AG04450 (cell line): Measurements from ENCODE around the gene ADAM19. TPM values are rescaled to one million over a fixed set of nuclear protein-coding genes. Genes with fewer than 3 reads are reported as not detected.

ENCODE experiments used
- CTCF ChIA-PET: fragments of 300-600, 350-600 bp; formaldehyde crosslinking; extraction: SDS; loops from one replicate; lab custom pipeline; 2022; ENCODE audit warnings: antibody characterized with exemption, inconsistent platforms; lab: Charles Lee
- POLR2A ChIA-PET: fragments of 350-600 bp; formaldehyde crosslinking; extraction: SDS; loops from one replicate; lab custom pipeline; 2021; ENCODE audit warnings: antibody characterized with exemption, inconsistent platforms; lab: Yijun Ruan, JAX
- DNase-seq: peaks from one replicate; pipeline ENCODE4 v3.0.0-alpha.2; 2011; ENCODE audit warnings: low read depth, low spot score
- H3K27ac ChIP-seq: one replicate; pipeline ENCODE4 v1.5.1; 2012; ENCODE audit warnings: low read depth, low read length, control low read depth
- H3K27me3 ChIP-seq: one replicate; pipeline ENCODE4 v1.6.0; 2012; ENCODE audit warnings: low read length; ENCODE audit not compliant: control insufficient read depth, insufficient read depth
- H3K4me3 ChIP-seq: 2 replicates; pipeline ENCODE4 v1.5.1; 2011; ENCODE audit warnings: mild to moderate bottlenecking, low read depth, low read length, control low read depth
- H3K9me3 ChIP-seq: 2 replicates; pipeline ENCODE4 v1.5.1; 2012; ENCODE audit warnings: low read length; ENCODE audit not compliant: control insufficient read depth, insufficient read depth
- polyA plus RNA-seq: library from polyadenylated mRNA; depleted of rRNA; stranded (reverse); fragments of >200 nt; gene quantifications from 2 replicates; pipeline ENCODE4 v1.2.3, GENCODE V29; 2011
- TF ChIP-seq, protein P1 (sequence below): IDR thresholded peaks from 2 replicates; pipeline ENCODE4 v1.5.1; 2011; ENCODE audit warnings: low read depth, low read length, control low read depth, inconsistent platforms

The ADAM19 gene
- polyA plus RNA-seq, 1 experiment: 44.7 TPM

DNA sequence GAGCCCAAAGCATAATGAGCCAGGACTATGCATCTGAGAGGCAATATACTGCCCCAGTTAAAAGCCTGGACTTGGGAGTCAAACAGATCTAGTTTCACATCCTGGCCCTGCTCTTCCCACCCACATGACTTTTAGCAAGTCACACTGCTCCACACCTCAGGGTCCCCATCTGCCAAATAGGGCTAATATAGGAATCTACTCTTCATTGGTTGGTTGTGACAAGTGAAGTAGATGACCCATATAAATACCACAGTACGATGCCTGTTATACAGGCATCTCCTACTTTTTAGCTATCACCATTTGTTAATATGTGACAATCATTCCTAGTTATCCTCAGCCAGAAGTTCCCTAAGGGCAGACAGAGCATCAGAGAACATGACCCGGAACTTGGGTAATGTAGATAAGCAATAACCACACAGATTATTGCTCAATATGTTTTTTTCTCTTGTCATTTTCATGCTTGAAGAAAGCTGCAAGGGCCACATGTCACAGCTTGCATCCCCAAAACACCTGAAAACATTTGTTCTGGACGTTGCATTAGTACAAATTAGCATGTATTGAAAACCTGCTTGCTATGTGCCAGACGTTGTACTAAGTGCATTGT, 20.4 kb downstream of the ADAM19 start:
- H3K27me3 ChIP-seq: no peaks in the 10 kb centered on the region
- CTCF ChIA-PET: interaction anchor here (1.2 to 1.4 kb wide), 2 partner anchors 44 to 163 kb away, joined by 3 to 4 read pairs; no protein-coding TSS in a partner anchor
- TF ChIP-seq, protein P1, sequence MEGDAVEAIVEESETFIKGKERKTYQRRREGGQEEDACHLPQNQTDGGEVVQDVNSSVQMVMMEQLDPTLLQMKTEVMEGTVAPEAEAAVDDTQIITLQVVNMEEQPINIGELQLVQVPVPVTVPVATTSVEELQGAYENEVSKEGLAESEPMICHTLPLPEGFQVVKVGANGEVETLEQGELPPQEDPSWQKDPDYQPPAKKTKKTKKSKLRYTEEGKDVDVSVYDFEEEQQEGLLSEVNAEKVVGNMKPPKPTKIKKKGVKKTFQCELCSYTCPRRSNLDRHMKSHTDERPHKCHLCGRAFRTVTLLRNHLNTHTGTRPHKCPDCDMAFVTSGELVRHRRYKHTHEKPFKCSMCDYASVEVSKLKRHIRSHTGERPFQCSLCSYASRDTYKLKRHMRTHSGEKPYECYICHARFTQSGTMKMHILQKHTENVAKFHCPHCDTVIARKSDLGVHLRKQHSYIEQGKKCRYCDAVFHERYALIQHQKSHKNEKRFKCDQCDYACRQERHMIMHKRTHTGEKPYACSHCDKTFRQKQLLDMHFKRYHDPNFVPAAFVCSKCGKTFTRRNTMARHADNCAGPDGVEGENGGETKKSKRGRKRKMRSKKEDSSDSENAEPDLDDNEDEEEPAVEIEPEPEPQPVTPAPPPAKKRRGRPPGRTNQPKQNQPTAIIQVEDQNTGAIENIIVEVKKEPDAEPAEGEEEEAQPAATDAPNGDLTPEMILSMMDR: no peak
- POLR2A ChIA-PET: interaction anchor here (0.7 kb wide), 1 partner anchor 15 kb away, joined by 11 read pairs; no protein-coding TSS in a partner anchor
- H3K4me3 ChIP-seq: no peak overlapping the region
- no peaks in the 10 kb centered on the region for H3K9me3 ChIP-seq
- H3K27ac ChIP-seq: no peak overlapping the region
- no peak for DNase-seq

DNA sequence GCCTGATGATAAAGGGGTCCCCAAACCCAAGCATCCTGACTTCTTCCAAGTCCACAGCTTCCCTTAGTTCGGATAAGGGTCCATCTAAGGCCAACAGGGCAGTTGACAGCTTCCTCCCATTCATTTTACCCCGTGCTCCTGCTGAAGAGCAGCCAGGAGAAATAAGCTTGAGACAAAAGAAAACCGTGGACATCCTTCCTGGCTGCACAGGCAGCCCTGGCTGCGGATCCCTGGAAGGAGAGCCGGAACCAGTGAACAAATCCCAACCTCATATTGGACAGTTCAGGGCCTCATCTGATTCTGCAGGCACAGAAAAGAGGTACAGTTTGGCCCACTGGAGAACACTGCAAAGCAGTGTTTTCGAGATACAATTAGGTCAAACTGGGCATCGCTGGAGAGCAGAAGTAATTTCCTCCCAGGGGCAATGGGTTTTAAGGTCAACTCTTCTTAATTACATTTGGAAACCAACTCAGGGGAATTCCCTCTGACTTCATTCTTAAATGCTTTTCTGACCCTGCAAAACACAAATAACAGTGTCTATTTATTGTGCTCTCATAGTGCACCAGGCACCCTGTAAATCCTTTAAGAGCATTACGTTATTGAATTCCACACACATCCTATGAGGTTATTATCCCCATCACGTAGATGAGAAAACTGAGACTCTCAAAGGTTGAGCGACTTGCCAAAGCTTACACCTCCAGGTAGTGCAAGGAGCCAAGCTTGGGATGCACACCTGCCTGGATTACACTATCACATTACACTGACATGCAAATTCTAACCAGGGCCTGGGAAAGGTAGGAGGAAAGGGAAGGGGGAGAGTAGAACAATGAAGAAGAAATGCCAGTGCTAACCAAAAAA, 21.2 kb downstream of the ADAM19 start:
- Histone ChIP-seq H3K27me3 (no peaks in the 10 kb centered on the region), H3K9me3 (no peaks in the 10 kb centered on the region), H3K4me3 (no peak overlapping the region), H3K27ac (peak overlapping the region; percentile 33)
- DNase-seq: no peak
- TF ChIP-seq, protein P1: no peak
- ChIA-PET POLR2A (no interaction called here), CTCF (interaction anchor here (0.6 to 1.4 kb wide), 3 partner anchors 43 to 164 kb away, joined by 3 to 5 read pairs (median 4); no protein-coding TSS in a partner anchor)

DNA sequence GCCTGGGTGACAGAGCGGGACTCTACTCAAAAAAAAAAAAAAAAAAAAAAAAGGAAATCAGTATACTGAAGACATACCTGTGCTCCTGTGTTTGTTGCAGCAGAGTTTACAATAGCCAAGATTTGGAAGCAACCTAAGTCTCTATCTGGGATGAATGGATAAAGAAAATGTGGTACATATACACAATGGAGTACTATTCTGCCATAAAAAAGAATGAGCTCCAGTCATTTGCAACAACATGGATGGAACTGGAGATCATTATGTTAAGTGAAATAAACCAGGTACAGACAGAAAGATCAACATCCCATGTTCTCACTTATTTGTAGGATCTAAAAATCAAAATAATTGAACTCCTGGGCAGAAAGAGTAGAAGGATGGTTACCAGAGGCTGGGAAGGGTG, 22.9 kb downstream of the ADAM19 start:
- no peak for DNase-seq
- no peaks in the 10 kb centered on the region for H3K27me3 ChIP-seq
- TF ChIP-seq, protein P1: no peak
- no peak overlapping the region for H3K27ac ChIP-seq
- ChIA-PET CTCF (no interaction called here), POLR2A (interaction anchor here (0.7 kb wide), 1 partner anchor 120 kb away, joined by 3 read pairs; no protein-coding TSS in a partner anchor)
- no peak overlapping the region for H3K4me3 ChIP-seq
- H3K9me3 ChIP-seq: no peaks in the 10 kb centered on the region

DNA sequence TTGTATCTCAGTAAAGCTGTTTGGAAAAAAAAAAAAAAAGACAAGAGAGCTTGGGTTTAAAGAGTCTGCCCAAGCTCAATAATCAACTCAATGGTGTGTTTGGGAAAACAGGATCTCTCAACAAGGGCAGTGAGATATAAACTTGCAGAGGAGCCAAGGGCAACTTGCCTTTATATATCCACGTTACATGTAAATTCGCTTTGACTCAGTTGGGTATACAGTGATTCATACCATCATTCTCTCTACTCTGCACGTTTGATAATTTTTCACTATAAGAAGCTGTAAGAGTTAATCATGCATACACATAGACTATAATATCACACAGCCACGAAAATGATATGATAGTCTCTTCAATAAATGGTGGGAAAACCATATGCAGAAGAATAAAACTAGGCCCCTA, 24.9 kb downstream of the ADAM19 start:
- DNase-seq: no peak
- Histone ChIP-seq H3K27me3 (no peaks in the 10 kb centered on the region), H3K4me3 (no peak overlapping the region), H3K27ac (no peak overlapping the region), H3K9me3 (no peaks in the 10 kb centered on the region)
- ChIA-PET POLR2A (interaction anchor here (0.5 to 2.4 kb wide), 7 partner anchors 10 to 161 kb away, joined by 3 to 9 read pairs (median 7); no protein-coding TSS in a partner anchor), CTCF (interaction anchor here (0.6 to 1.1 kb wide), 3 partner anchors 14 to 163 kb away, joined by 3 to 4 read pairs (median 3); no protein-coding TSS in a partner anchor)
- TF ChIP-seq, protein P1: no peak
